Measurements from ENCODE around the gene DPP6.

The DPP6 gene

GRCh38 chr7:154852205-154852604 lies 800.0 kb downstream of the DPP6 start:
- no peak for DNase-seq

DNA sequence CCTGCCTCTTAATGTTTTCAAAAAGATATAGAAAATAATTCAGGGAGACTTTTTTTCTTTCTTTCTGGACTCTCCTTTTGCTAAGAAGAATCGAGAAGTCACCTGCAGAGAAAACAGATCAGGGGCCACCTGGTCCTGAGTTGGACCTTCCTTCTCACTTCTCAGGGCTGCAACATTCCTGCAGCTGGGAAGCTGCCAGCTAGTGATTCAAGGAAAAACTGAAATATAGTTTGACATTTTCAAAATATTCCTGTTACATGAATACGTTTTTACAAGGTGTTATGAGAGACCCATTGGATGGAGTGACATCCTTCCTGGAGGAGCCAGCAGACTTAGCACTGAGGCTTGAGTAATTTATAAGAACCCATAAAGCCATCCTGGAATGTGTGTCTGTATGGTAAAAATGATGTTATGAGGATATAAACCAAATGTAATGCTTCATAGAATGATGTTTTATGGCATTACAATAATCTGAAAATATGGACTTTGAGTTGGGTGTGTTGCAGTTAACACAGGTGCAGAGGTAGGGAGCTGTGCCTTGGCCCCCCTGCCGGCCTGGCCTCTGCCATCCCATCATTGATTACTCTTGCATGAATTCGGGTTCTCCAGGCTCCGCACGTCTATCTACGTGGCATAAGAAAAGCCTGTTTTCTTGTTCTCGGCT lies 801.0 kb downstream of the DPP6 start:
- DNase-seq = no peak

GRCh38 chr7:154853727-154854095 lies 801.5 kb downstream of the DPP6 start:
- DNase-seq = no peak

GRCh38 chr7:154854836-154855235 lies 802.6 kb downstream of the DPP6 start:
- no peak for DNase-seq

DNA sequence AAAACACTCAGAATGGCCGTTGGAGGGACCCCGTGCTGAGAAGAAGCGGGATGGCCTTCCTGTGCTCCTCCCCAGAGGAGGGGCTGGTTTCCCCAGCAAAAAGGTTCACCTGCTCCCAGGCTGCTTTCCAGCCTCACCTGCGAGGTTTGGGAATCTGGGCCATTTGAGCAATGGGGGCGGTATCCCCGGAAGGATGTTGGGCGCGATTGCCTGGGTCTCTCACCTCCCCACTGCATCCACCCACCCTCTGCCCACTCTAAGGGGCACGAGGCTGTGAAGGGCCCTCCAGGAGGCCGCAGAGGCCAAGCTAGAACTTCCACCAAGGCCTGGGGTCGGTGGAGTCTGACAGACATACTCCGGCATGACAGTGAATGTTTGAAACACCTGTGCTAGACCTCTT lies 803.2 kb downstream of the DPP6 start:
- DNase-seq = no peak

DNA sequence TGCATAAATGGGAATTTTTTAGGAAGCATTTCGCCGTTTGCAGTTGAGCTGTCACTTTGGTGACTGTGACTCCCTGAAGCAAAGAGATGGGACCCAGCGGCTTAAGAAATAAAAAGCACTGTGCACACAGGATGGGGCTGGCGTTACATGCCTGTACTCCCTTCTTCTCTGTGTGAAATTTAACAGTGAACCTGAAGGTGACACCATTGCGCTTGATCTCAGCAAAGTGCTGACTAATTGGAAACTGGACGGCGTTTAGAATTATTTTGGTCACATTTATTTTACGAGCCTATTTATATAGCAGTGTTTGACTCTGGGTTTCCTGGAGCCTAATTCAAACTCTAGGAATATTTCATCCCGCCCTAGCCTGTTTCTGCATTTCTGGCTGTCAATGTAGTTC lies 804.5 kb downstream of the DPP6 start:
- DNase-seq = no peak

GRCh38 chr7:154857240-154857639 lies 805.0 kb downstream of the DPP6 start:
- no peak for DNase-seq

GRCh38 chr7:154857728-154858681 lies 805.8 kb downstream of the DPP6 start:
- DNase-seq = no peak

- no peak for DNase-seq
Measured at GRCh38 chr7:154858836-154859537, 806.8 kb downstream of the DPP6 start.

DNA sequence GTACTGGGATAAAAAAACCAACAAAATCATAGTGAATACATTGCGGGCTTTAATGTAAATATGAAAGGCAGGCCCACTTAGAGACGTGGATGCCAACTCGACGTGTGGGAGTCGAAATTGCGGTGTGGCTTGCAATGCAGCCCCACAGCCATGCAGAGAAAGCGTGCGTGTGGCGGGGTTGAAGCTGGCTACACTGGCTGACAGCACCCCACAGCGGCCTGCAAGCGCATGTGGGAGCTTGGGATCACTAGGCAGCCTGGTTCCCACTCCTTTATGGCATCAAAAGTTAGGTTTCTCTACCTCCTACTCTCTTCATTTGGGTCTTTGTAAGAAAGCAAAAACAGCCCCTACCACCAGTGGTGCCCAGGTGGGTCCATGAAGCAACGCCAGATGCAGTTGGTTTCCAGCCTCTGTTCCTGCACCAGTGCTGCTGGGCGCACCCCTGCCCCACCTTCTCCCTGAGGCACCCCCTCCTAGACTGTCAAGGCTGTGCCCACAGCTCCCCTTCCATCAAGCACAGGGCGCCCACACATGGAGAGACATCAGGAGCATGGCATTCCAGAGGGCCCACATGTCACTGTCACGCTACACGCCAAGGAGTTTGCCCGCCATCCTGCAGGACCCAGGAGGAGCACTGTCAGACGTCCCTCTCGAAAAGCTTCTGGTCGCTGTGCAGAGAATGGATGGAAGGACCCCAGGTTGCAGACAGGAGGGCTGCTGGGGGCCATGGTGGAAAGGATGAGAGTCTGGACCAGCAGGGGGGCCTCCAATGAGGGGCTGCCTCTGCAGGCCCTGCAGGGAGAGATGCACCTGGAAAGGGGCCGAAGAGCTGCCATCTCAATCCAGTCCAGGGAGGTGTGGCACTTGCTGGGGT lies 807.8 kb downstream of the DPP6 start:
- DNase-seq = no peak

DNA sequence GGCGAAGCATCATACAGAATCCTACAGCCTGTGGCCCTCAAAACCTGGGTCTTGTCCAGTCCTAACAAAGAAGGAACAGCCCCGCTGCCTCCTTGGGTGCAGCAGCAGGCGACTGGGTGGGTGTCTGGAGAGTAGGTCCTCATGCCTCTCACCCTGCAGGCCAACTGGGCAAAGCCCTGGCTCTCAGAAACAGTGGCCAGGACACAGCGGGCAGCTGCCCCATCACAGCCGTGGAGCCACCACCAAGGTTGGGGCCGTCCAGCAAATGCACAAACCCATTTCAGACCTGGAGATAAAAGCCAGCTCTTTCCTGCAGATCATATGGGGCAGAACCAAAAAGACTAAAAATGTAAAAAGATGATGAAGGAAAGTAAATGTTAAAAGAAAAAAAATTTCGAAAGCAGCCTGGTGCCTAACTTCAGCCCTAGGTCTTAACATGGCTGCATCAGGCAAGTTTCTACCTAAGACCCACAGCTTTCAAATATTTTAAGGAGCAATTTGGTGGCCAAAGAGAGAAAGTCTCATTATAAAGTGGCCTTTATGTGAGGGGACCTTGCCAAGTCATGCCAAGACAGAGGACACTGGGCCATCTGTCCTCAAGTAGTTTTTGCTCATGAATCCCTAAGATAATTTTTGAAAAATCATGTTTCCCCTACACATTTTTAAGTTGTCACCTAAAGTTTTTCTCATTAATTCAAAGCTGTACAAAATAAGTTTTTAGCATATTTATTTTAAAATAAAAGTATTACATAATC lies 808.6 kb downstream of the DPP6 start:
- no peak for DNase-seq

DNA sequence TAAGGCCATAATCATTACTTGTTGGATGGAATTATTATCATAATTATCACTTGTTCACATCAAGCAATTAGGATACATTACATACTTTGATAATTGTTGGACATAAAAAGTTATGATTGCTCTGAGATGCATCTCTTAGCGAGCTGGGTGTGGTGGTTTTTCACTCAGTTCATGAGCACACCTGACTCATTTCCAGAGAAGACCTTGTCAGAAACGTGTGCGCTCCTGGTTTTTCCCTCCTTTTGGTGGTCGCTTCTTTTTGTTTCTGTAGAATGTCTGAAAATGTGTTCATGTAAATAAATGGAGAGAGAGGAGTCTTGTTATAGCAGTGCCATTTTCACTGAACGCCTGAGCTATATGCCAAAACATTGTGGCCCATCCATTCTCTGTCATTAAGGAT lies 809.4 kb downstream of the DPP6 start:
- no peak for DNase-seq

- DNase-seq = no peak
Measured at GRCh38 chr7:154862153-154862791, 810.1 kb downstream of the DPP6 start.

- no peak for DNase-seq
Measured at GRCh38 chr7:154863766-154864522, 811.7 kb downstream of the DPP6 start.

DNA sequence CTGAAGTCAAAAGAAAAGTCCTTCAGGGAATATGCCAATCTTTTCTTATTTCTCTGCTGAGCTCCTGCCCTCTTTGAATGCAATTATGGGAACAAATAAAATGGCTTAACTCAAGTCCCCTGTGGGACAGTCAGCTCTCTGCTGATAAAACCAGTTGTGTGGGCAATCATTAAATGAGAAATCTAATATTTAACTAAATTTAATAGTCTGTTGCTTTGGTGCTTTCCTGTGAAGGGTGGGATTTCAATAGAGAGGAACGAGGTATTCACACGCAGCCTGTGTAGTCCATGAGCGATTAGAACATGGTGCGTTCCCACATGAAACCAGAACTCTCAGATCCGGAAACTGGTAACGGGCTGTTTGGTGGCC lies 812.3 kb downstream of the DPP6 start:
- no peak for DNase-seq

GRCh38 chr7:154865984-154866685 lies 813.9 kb downstream of the DPP6 start:
- no peak for DNase-seq

DNA sequence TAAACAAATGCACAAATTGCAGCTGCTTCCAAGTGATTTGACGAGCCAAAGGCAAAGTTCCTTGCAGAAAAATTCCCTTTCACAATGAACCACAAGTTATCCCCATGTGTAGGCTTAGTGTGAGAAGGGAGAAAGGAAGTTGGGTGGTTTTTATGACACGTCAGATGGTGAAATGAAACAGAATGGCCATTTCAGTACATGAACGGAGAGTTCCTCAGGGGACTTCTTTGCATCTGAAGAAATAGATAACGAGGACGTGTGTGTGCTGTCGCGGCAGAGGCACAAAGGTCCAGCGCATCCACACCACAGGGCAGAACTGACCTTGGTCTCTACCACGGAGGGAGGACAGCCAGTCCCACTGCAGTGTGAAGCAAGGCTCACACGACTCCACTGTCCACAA lies 814.9 kb downstream of the DPP6 start:
- DNase-seq = no peak

DNA sequence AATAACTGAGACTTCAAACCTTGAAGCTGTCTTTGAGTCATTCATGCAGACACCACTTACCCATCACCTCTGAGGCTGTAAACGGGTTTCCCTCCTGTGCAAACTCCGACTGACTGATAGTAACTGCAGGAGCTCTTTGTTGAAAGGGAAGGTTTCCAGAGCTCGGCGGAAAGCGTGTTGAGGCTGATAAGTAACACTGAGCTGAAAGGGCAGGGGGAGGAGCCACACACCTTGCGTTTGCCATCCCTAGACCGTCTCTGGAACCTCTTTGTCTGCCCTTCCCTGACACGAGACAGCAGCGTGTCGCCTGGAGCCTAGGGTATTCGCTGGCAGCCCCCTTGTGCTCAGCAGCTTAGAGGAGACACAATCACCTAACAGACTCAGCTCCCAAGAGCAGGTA lies 816.7 kb downstream of the DPP6 start:
- no peak for DNase-seq

DNA sequence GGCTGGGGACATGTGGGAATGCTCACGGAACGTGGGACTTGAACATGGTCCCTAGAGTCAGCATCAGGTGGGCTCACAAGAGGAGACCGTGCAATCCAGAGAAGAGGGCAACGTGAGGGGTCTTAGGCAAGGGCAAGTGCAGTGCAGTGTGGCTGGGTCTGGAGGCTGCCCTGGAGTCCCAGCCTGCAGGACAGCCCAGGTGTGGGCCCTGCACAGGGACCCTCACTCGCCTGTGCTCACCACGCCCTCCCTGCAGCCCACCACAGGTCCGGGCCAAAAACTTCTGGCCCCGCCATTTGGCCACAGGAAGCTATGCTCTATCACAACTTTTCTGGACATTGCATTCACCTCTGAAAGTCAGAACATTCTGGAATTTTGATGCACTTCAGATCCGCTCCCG lies 817.2 kb downstream of the DPP6 start:
- DNase-seq = no peak

GRCh38 chr7:154871507-154871906 lies 819.3 kb downstream of the DPP6 start:
- no peak for DNase-seq

Data from NCI-H226 (cell line).